HepG2 (cell line): Measurements from ENCODE around the gene RNF114. TPM values are rescaled to one million over a fixed set of nuclear protein-coding genes. Genes with fewer than 3 reads are reported as not detected.
A peak's percentile ranks its signal among the peaks of the same experiment; 100 is the strongest.

ENCODE experiments used
- AHR ChIP-seq: IDR thresholded peaks from 2 replicates; pipeline ENCODE4 v1.6.1; 2018; ENCODE audit warnings: missing genetic modification reagents, missing compliant biosample characterization
- HNRNPH1 ChIP-seq: fragments of 200-400 bp; formaldehyde crosslinking; optimal IDR thresholded peaks from 2 replicates; pipeline ENCODE3; 2017; ENCODE audit warnings: mild to moderate bottlenecking, low read depth, low read length
- KDM6A ChIP-seq: IDR thresholded peaks from 2 replicates; pipeline ENCODE4 v1.6.1; 2016; ENCODE audit warnings: low read depth
- KLF13 ChIP-seq: sonication (generic); formaldehyde crosslinking; IDR thresholded peaks from 2 replicates; pipeline ENCODE4 v1.4.0; 2020; ENCODE audit warnings: mild to moderate bottlenecking, missing genetic modification reagents
- MIXL1 ChIP-seq: IDR thresholded peaks from 2 replicates; pipeline ENCODE4 v1.6.1; 2016
- NFKB2 ChIP-seq: sonication (generic); formaldehyde crosslinking; IDR thresholded peaks from 2 replicates; pipeline ENCODE4 v1.4.0; 2020; ENCODE audit warnings: missing genetic modification reagents, borderline replicate concordance
- RELA ChIP-seq: sonication (generic); formaldehyde crosslinking; IDR thresholded peaks from 2 replicates; pipeline ENCODE4 v1.4.0; 2020; ENCODE audit warnings: missing genetic modification reagents
- SP2 ChIP-seq: sonication (generic); formaldehyde crosslinking; IDR thresholded peaks from 2 replicates; pipeline ENCODE4 v1.5.1; 2020; ENCODE audit warnings: mild to moderate bottlenecking, missing genetic modification reagents
- TCF7 ChIP-seq: sonication (generic); IDR thresholded peaks from 2 replicates; pipeline ENCODE4 v1.6.1; 2016; ENCODE audit warnings: antibody characterized with exemption, low read depth
- ZFAT ChIP-seq: sonication (generic); formaldehyde crosslinking; conservative IDR thresholded peaks from 2 replicates; pipeline ENCODE4 v1.8.1; 2023; ENCODE audit warnings: missing genetic modification reagents, inconsistent platforms
- ZNF180 ChIP-seq: sonication (generic); formaldehyde crosslinking; IDR thresholded peaks from 2 replicates; pipeline ENCODE4 v1.4.0; 2020; ENCODE audit warnings: low read depth, missing genetic modification reagents, borderline replicate concordance
- ZNF282 ChIP-seq: fragments of 450-650 bp; IDR thresholded peaks from 2 replicates; pipeline ENCODE4 v1.6.1; 2018; ENCODE audit not compliant: partially characterized antibody
- ZNF333 ChIP-seq: sonication (generic); formaldehyde crosslinking; IDR thresholded peaks from 2 replicates; pipeline ENCODE4 v1.4.0; 2020; ENCODE audit warnings: mild to moderate bottlenecking, missing genetic modification reagents, borderline replicate concordance
- ZNF367 ChIP-seq: sonication (generic); formaldehyde crosslinking; IDR thresholded peaks from 2 replicates; pipeline ENCODE4 v1.4.0; 2020; ENCODE audit warnings: missing genetic modification reagents, borderline replicate concordance
- ZNF878 ChIP-seq: sonication (generic); formaldehyde crosslinking; IDR thresholded peaks from 2 replicates; pipeline ENCODE4 v1.8.1; 2023; ENCODE audit warnings: mild to moderate bottlenecking, missing genetic modification reagents, moderate library complexity
- polyA plus RNA-seq, 8 experiments: library from polyadenylated mRNA; depleted of rRNA in 3 of 8; stranded (reverse) in 7 of 8; unstranded in 1 of 8; fragments of >200 nt; fragmentation: Illumina TruSeq in 4 of 8; extraction: Trizol in 4 of 8; gene quantifications; 2 replicates each; pipeline versions ENCODE4 v1.2.1 to v1.2.3, GENCODE V29; 2011 to 2016; ENCODE audit warnings: low read depth in 4 of 8, missing spikeins in 1 of 8, mixed read lengths in 1 of 8; ENCODE audit not compliant: insufficient read depth in 1 of 8
- total RNA-seq, 5 experiments: library from RNA; depleted of rRNA; stranded (reverse); fragments of >200 nt; fragmentation: Illumina TruSeq; extraction: Trizol; gene quantifications; 2 replicates each; pipeline ENCODE4 v1.2.3, GENCODE V29; 2016; ENCODE audit warnings: low read depth in 1 of 5
- TF ChIP-seq, protein P1 (sequence below): sonication (generic); formaldehyde crosslinking; IDR thresholded peaks from 2 replicates; pipeline ENCODE4 v1.5.1; 2020; ENCODE audit warnings: mild to moderate bottlenecking, missing genetic modification reagents, borderline replicate concordance
- TF ChIP-seq, protein P2 (sequence below): sonication (generic); formaldehyde crosslinking; IDR thresholded peaks from 2 replicates; pipeline ENCODE4 v1.4.0; 2020; ENCODE audit warnings: mild to moderate bottlenecking, missing genetic modification reagents
- TF ChIP-seq, protein P3 (sequence below): IDR thresholded peaks from 2 replicates; pipeline ENCODE4 v1.6.1; 2018; ENCODE audit warnings: missing genetic modification reagents
- TF ChIP-seq, protein P4 (sequence below): IDR thresholded peaks from 2 replicates; pipeline ENCODE4 v1.6.1; 2016; ENCODE audit warnings: low read depth, borderline replicate concordance

RNF114 gene
- total and polyA plus RNA-seq, 2 of the 13 experiments (the other 11 are each of a cell fraction or from before 2014, with no cell fraction given) = 119 to 126 TPM

DNA sequence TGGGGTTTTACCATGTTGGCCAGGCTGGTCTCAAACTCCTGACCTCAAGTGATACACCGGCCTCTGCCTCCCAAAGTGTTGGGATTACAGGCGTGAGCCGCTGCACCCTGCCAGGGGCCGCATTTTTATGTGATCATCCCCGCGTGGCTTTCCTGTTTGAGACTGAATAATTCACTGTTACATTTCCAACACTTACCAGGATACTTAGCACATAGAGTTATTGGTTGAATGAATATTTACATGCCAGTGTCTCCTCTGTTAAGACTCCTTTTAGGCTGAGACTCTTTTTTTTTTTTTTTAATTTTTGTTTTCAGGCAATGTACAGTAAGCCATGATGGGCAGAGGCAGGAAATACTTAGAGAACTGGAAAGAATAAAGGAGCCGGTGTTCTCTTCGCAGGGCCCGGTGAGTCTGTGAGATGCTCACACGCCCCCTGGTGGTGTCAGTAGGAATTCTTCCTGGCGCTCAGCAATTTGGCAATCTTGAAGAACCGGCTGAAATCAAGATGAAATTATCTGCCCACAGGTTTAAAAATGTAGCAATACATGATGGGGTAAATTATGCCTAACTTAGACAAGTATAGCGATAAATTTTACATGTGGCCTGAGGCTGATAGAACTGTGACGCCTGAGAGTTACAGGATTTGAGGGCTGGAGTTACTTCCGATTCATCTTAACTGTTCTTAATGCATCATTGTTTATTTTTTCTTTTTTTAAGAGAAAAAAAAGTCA is 7.6 kb upstream of the RNF114 start (continued):
- no peak for TF ChIP-seq ZNF180 (CRISPR knock-in tag)
- no peak for TF ChIP-seq KLF13 (CRISPR knock-in tag)
- no peak for TF ChIP-seq AHR (CRISPR knock-in tag)
- no peak for TF ChIP-seq KDM6A
- TF ChIP-seq, protein P1, sequence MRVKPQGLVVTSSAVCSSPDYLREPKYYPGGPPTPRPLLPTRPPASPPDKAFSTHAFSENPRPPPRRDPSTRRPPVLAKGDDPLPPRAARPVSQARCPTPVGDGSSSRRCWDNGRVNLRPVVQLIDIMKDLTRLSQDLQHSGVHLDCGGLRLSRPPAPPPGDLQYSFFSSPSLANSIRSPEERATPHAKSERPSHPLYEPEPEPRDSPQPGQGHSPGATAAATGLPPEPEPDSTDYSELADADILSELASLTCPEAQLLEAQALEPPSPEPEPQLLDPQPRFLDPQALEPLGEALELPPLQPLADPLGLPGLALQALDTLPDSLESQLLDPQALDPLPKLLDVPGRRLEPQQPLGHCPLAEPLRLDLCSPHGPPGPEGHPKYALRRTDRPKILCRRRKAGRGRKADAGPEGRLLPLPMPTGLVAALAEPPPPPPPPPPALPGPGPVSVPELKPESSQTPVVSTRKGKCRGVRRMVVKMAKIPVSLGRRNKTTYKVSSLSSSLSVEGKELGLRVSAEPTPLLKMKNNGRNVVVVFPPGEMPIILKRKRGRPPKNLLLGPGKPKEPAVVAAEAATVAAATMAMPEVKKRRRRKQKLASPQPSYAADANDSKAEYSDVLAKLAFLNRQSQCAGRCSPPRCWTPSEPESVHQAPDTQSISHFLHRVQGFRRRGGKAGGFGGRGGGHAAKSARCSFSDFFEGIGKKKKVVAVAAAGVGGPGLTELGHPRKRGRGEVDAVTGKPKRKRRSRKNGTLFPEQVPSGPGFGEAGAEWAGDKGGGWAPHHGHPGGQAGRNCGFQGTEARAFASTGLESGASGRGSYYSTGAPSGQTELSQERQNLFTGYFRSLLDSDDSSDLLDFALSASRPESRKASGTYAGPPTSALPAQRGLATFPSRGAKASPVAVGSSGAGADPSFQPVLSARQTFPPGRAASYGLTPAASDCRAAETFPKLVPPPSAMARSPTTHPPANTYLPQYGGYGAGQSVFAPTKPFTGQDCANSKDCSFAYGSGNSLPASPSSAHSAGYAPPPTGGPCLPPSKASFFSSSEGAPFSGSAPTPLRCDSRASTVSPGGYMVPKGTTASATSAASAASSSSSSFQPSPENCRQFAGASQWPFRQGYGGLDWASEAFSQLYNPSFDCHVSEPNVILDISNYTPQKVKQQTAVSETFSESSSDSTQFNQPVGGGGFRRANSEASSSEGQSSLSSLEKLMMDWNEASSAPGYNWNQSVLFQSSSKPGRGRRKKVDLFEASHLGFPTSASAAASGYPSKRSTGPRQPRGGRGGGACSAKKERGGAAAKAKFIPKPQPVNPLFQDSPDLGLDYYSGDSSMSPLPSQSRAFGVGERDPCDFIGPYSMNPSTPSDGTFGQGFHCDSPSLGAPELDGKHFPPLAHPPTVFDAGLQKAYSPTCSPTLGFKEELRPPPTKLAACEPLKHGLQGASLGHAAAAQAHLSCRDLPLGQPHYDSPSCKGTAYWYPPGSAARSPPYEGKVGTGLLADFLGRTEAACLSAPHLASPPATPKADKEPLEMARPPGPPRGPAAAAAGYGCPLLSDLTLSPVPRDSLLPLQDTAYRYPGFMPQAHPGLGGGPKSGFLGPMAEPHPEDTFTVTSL (CRISPR knock-in tag) = no peak; the same call in 1 of the 2 replicates
- TF ChIP-seq, protein P2, sequence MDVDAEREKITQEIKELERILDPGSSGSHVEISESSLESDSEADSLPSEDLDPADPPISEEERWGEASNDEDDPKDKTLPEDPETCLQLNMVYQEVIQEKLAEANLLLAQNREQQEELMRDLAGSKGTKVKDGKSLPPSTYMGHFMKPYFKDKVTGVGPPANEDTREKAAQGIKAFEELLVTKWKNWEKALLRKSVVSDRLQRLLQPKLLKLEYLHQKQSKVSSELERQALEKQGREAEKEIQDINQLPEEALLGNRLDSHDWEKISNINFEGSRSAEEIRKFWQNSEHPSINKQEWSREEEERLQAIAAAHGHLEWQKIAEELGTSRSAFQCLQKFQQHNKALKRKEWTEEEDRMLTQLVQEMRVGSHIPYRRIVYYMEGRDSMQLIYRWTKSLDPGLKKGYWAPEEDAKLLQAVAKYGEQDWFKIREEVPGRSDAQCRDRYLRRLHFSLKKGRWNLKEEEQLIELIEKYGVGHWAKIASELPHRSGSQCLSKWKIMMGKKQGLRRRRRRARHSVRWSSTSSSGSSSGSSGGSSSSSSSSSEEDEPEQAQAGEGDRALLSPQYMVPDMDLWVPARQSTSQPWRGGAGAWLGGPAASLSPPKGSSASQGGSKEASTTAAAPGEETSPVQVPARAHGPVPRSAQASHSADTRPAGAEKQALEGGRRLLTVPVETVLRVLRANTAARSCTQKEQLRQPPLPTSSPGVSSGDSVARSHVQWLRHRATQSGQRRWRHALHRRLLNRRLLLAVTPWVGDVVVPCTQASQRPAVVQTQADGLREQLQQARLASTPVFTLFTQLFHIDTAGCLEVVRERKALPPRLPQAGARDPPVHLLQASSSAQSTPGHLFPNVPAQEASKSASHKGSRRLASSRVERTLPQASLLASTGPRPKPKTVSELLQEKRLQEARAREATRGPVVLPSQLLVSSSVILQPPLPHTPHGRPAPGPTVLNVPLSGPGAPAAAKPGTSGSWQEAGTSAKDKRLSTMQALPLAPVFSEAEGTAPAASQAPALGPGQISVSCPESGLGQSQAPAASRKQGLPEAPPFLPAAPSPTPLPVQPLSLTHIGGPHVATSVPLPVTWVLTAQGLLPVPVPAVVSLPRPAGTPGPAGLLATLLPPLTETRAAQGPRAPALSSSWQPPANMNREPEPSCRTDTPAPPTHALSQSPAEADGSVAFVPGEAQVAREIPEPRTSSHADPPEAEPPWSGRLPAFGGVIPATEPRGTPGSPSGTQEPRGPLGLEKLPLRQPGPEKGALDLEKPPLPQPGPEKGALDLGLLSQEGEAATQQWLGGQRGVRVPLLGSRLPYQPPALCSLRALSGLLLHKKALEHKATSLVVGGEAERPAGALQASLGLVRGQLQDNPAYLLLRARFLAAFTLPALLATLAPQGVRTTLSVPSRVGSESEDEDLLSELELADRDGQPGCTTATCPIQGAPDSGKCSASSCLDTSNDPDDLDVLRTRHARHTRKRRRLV (CRISPR knock-in tag) = no peak
- no peak for TF ChIP-seq SP2 (CRISPR knock-in tag)
- TF ChIP-seq, protein P3, sequence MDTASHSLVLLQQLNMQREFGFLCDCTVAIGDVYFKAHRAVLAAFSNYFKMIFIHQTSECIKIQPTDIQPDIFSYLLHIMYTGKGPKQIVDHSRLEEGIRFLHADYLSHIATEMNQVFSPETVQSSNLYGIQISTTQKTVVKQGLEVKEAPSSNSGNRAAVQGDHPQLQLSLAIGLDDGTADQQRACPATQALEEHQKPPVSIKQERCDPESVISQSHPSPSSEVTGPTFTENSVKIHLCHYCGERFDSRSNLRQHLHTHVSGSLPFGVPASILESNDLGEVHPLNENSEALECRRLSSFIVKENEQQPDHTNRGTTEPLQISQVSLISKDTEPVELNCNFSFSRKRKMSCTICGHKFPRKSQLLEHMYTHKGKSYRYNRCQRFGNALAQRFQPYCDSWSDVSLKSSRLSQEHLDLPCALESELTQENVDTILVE (CRISPR knock-in tag) = peak; percentile 88; the same call in 1 of the 2 replicates
- no peak for TF ChIP-seq HNRNPH1
- TF ChIP-seq MIXL1 (CRISPR knock-in tag) = peak; percentile 53; the same call in 1 of the 2 replicates
- TF ChIP-seq, protein P4, sequence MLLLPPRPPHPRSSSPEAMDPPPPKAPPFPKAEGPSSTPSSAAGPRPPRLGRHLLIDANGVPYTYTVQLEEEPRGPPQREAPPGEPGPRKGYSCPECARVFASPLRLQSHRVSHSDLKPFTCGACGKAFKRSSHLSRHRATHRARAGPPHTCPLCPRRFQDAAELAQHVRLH (CRISPR knock-in tag) = no peak
- TF ChIP-seq ZNF282 = no peak
- TF ChIP-seq RELA = no peak
- peak; percentile 22; the same call in 1 of the 2 replicates for TF ChIP-seq NFKB2 (CRISPR knock-in tag)
- no peak for TF ChIP-seq ZNF333 (CRISPR knock-in tag)
- peak; percentile 50; the same call in 1 of the 2 replicates for TF ChIP-seq TCF7
- TF ChIP-seq ZNF367 = no peak
- TF ChIP-seq ZFAT = no peak
- no peak for TF ChIP-seq ZNF878 (CRISPR knock-in tag)
